H1 (cell line): ENCODE results near the gene DENND6B. TPM values are rescaled to one million over a fixed set of nuclear protein-coding genes. Genes with fewer than 3 reads are reported as not detected.

Source experiments
- CTCF ChIA-PET: fragments of 300-600 bp; sonication (Branson Sonifier 250); formaldehyde crosslinking; loops from one replicate; lab custom pipeline; 2021; ENCODE audit not compliant: partially characterized antibody; lab: Charles Lee
- POLR2A ChIA-PET: fragments of 300-600 bp; sonication (Branson Sonifier 250); formaldehyde crosslinking; loops from one replicate; lab custom pipeline; 2021; ENCODE audit warnings: inconsistent platforms; ENCODE audit not compliant: partially characterized antibody; lab: Charles Lee
- DNase-seq, 2 experiments: peaks; one replicate each; pipeline versions ENCODE4 v3.0.0 to v3.0.0-alpha.2; 2010 to 2022; ENCODE audit warnings: low spot score in 2 of 2, low read depth in 1 of 2, mixed read lengths in 1 of 2
- FAIRE-seq: peaks from 2 replicates; lab custom pipeline; 2011; peaks lifted over from hg19 to GRCh38; lab: Jason Lieb, UNC
- H2AFZ ChIP-seq: 2 replicates; pipeline ENCODE4 v1.8.1; 2012; ENCODE audit warnings: low read length, inconsistent platforms
- H2AK5ac ChIP-seq: 2 replicates; pipeline ENCODE4 v1.6.1; 2013; ENCODE audit warnings: low read depth, low read length
- H2BK120ac ChIP-seq: replicated peaks from 2 replicates; pipeline ENCODE3; 2013; ENCODE audit warnings: low read depth, low read length, inconsistent platforms
- H2BK12ac ChIP-seq: 2 replicates; pipeline ENCODE4 v1.6.1; 2013; ENCODE audit warnings: low read depth, low read length
- H2BK15ac ChIP-seq: 2 replicates; pipeline ENCODE4 v1.6.1; 2013; ENCODE audit warnings: low read length
- H2BK20ac ChIP-seq: 2 replicates; pipeline ENCODE4 v1.6.1; 2013; ENCODE audit warnings: low read length
- H2BK5ac ChIP-seq: 2 replicates; pipeline ENCODE4 v1.6.1; 2013; ENCODE audit warnings: low read depth, low read length
- H3K14ac ChIP-seq: 2 replicates; pipeline ENCODE4 v1.6.1; 2013; ENCODE audit warnings: inconsistent platforms; ENCODE audit not compliant: insufficient read length
- H3K18ac ChIP-seq: 2 replicates; pipeline ENCODE4 v1.6.1; 2013; ENCODE audit warnings: low read length; ENCODE audit errors: extremely low read depth
- H3K23ac ChIP-seq: 2 replicates; pipeline ENCODE4 v1.6.1; 2013; ENCODE audit warnings: inconsistent platforms; ENCODE audit not compliant: insufficient read length
- H3K23me2 ChIP-seq: 2 replicates; pipeline ENCODE4 v1.6.1; 2013; ENCODE audit warnings: low read depth, low read length
- H3K27ac ChIP-seq: 2 replicates; pipeline ENCODE4 v1.6.1; 2011; ENCODE audit warnings: low read depth, low read length, inconsistent platforms
- H3K27me3 ChIP-seq, 4 experiments: replicated peaks in 1 of 4; 1 replicate in 1 of 4; 2 replicates in 3 of 4; pipeline versions ENCODE4 v1.6.1 to v1.8.1; 2011 to 2013; ENCODE audit warnings: low read length in 3 of 4, mild to moderate bottlenecking in 3 of 4, inconsistent platforms in 2 of 4, mixed read lengths in 2 of 4, moderate library complexity in 1 of 4; ENCODE audit not compliant: control insufficient read depth in 3 of 4, insufficient read depth in 3 of 4; ENCODE audit errors: extremely low read depth in 1 of 4
- H3K36me3 ChIP-seq, 4 experiments: 2 replicates each; pipeline versions ENCODE4 v1.6.1 to v1.8.1; 2011 to 2013; ENCODE audit warnings: mild to moderate bottlenecking in 4 of 4, low read length in 3 of 4, moderate library complexity in 2 of 4, control low read depth in 1 of 4, inconsistent platforms in 1 of 4; ENCODE audit not compliant: insufficient read depth in 4 of 4, control insufficient read depth in 2 of 4
- H3K4ac ChIP-seq: replicated peaks from 2 replicates; pipeline ENCODE3; 2013; ENCODE audit warnings: low read length, low read depth, mixed read lengths, inconsistent platforms; ENCODE audit not compliant: insufficient read length
- H3K4me1 ChIP-seq, 4 experiments: replicated peaks in 1 of 4; 1 replicate in 1 of 4; 2 replicates in 3 of 4; pipeline versions ENCODE4 v1.6.1 to v1.8.1; 2011 to 2013; ENCODE audit warnings: low read length in 3 of 4, inconsistent platforms in 2 of 4, mixed read lengths in 1 of 4; ENCODE audit not compliant: insufficient read depth in 4 of 4, control insufficient read depth in 3 of 4
- H3K4me2 ChIP-seq, 2 experiments: 2 replicates each; pipeline versions ENCODE4 v1.6.1 to v1.8.1; 2011 to 2013; ENCODE audit warnings: low read depth in 2 of 2, low read length in 2 of 2, control low read depth in 1 of 2, inconsistent platforms in 1 of 2, mild to moderate bottlenecking in 1 of 2; ENCODE audit not compliant: insufficient read depth in 1 of 2
- H3K4me3 ChIP-seq, 4 experiments: fragments of 200-600, 300-600 bp in 1 of 4; sonication (generic), shearing (Covaris generic), sonication (Bioruptor Twin) in 1 of 4; 2 replicates each; pipeline versions ENCODE4 v1.5.1 to v1.8.1; 2011 to 2016; ENCODE audit warnings: low read length in 4 of 4, low read depth in 3 of 4, control low read depth in 2 of 4, inconsistent platforms in 2 of 4, mild to moderate bottlenecking in 2 of 4, mixed read lengths in 1 of 4, moderate library complexity in 1 of 4; ENCODE audit not compliant: insufficient read depth in 2 of 4; ENCODE audit errors: extremely low read depth in 1 of 4
- H3K56ac ChIP-seq: replicated peaks from 2 replicates; pipeline ENCODE3; 2013; ENCODE audit warnings: low read depth, mild to moderate bottlenecking, mixed read lengths, low read length, inconsistent platforms; ENCODE audit not compliant: insufficient read length
- H3K79me1 ChIP-seq: 2 replicates; pipeline ENCODE4 v1.6.1; 2013; ENCODE audit warnings: low read depth, low read length, control low read depth
- H3K79me2 ChIP-seq, 2 experiments: 2 replicates each; pipeline versions ENCODE4 v1.6.1 to v1.8.1; 2012 to 2013; ENCODE audit warnings: low read length in 2 of 2, mild to moderate bottlenecking in 2 of 2, inconsistent platforms in 1 of 2; ENCODE audit not compliant: insufficient read depth in 2 of 2, control insufficient read depth in 1 of 2
- H3K9ac ChIP-seq, 4 experiments: replicated peaks in 1 of 4; 1 replicate in 1 of 4; 2 replicates in 3 of 4; pipeline versions ENCODE4 v1.6.1 to v1.8.1; 2011 to 2013; ENCODE audit warnings: low read depth in 3 of 4, low read length in 3 of 4, control low read depth in 2 of 4, mild to moderate bottlenecking in 2 of 4, moderate library complexity in 2 of 4, inconsistent platforms in 1 of 4; ENCODE audit errors: extremely low read depth in 1 of 4
- H3K9me3 ChIP-seq, 2 experiments: 2 replicates each; pipeline versions ENCODE4 v1.6.1 to v1.8.1; 2012 to 2013; ENCODE audit warnings: mild to moderate bottlenecking in 2 of 2, moderate library complexity in 2 of 2, control low read depth in 1 of 2, inconsistent platforms in 1 of 2, low read depth in 1 of 2, low read length in 1 of 2, mixed read lengths in 1 of 2; ENCODE audit not compliant: insufficient read depth in 2 of 2
- H4K20me1 ChIP-seq, 2 experiments: replicated peaks in 1 of 2; 2 replicates each; pipeline versions ENCODE3 to v1.8.1; 2011 to 2013; ENCODE audit warnings: inconsistent platforms in 2 of 2, low read length in 2 of 2, mild to moderate bottlenecking in 1 of 2; ENCODE audit not compliant: insufficient read depth in 2 of 2, control insufficient read depth in 1 of 2
- H4K5ac ChIP-seq: 2 replicates; pipeline ENCODE4 v1.6.1; 2013; ENCODE audit warnings: low read length, low read depth, mixed read lengths, inconsistent platforms; ENCODE audit not compliant: insufficient read length
- H4K8ac ChIP-seq: 2 replicates; pipeline ENCODE4 v1.8.0; 2013; ENCODE audit warnings: mild to moderate bottlenecking, moderate library complexity, low read length, inconsistent platforms; ENCODE audit not compliant: insufficient read depth; ENCODE audit errors: extremely low read depth
- H4K91ac ChIP-seq: replicated peaks from 2 replicates; pipeline ENCODE3; 2013; ENCODE audit warnings: low read length, mixed read lengths, inconsistent platforms; ENCODE audit not compliant: insufficient read length
- ASH2L ChIP-seq: fragments of 200-600, 300-600 bp; sonication (generic); IDR thresholded peaks from one replicate; pipeline ENCODE4 v1.7.1; 2017; ENCODE audit warnings: low read length
- CBX8 ChIP-seq: fragments of 300-800, 300-1000 bp; sonication (generic); IDR thresholded peaks from 2 replicates; pipeline ENCODE4 v1.7.1; 2016; ENCODE audit warnings: low read depth, low read length, borderline replicate concordance
- GABPA ChIP-seq: IDR thresholded peaks from 2 replicates; pipeline ENCODE4 v1.6.1; 2011; ENCODE audit warnings: mild to moderate bottlenecking, low read length, moderate library complexity, borderline replicate concordance; ENCODE audit not compliant: insufficient read depth
- KDM1A ChIP-seq: fragments of 200-600, 300-600 bp; sonication (generic); IDR thresholded peaks from 2 replicates; pipeline ENCODE4 v1.7.1; 2016; ENCODE audit warnings: mild to moderate bottlenecking, low read length, borderline replicate concordance
- MAFK ChIP-seq: IDR thresholded peaks from 2 replicates; pipeline ENCODE4 v1.6.1; 2012; ENCODE audit warnings: low read depth, mild to moderate bottlenecking, improper control_type of control experiment, low read length
- NANOG ChIP-seq: IDR thresholded peaks from 2 replicates; pipeline ENCODE4 v1.6.1; 2011; ENCODE audit warnings: low read length, low read depth, mild to moderate bottlenecking, inconsistent platforms; ENCODE audit not compliant: insufficient read depth, poor library complexity, severe bottlenecking
- RBBP5 ChIP-seq: IDR thresholded peaks from 2 replicates; pipeline ENCODE4 v1.7.1; 2012; ENCODE audit warnings: low read depth, mild to moderate bottlenecking, inconsistent platforms, low read length, moderate library complexity, borderline replicate concordance
- SIRT6 ChIP-seq: IDR thresholded peaks from one replicate; pipeline ENCODE4 v1.7.1; 2012; ENCODE audit warnings: low read length, inconsistent platforms
- SIX5 ChIP-seq: IDR thresholded peaks from 2 replicates; pipeline ENCODE4 v1.6.1; 2011; ENCODE audit warnings: mild to moderate bottlenecking, low read depth, low read length
- SP2 ChIP-seq: IDR thresholded peaks from 2 replicates; pipeline ENCODE4 v1.6.1; 2012; ENCODE audit warnings: mild to moderate bottlenecking, low read length, inconsistent platforms
- SRF ChIP-seq: IDR thresholded peaks from 2 replicates; pipeline ENCODE4 v1.6.1; 2011; ENCODE audit warnings: mild to moderate bottlenecking, low read depth, low read length, moderate library complexity
- WGBS, 2 experiments: shearing (Covaris generic) in 1 of 2; methylation state at CpG; one replicate each; pipeline versions ENCODE4 v1.1.6 to v1.1.7; 2013 to 2015; ENCODE audit warnings: low lambda C conversion rate in 2 of 2, mixed read lengths in 2 of 2, inconsistent platforms in 1 of 2, low coverage in 1 of 2, missing lambda C conversion rate in 1 of 2; ENCODE audit not compliant: insufficient replicate concordance in 2 of 2, insufficient coverage in 1 of 2, insufficient read length in 1 of 2; ENCODE audit errors: extremely low coverage in 1 of 2, missing lambda C conversion rate in 1 of 2; 5-methylcytosine and 5-hydroxymethylcytosine counted together
- polyA plus RNA-seq, 7 experiments: library from polyadenylated mRNA; depleted of rRNA in 3 of 7; stranded (reverse) in 5 of 7; unstranded in 2 of 7; fragments of >200 nt in 5 of 7; fragments of 200-250 nt in 2 of 7; gene quantifications; 1 replicate in 5 of 7; 2 replicates in 1 of 7; 4 replicates in 1 of 7; pipeline versions ENCODE4 v1.2.1 to v1.2.3, GENCODE V29; 2011 to 2013; ENCODE audit warnings: missing spikeins in 2 of 7, mixed read lengths in 2 of 7
- total RNA-seq: library from RNA; stranded (reverse); fragmentation: NEBNext Ultra II Directional; extraction: Animal tissue kit (Norgen Biotek cat#: 25700); gene quantifications from 2 replicates; pipeline ENCODE4 v1.2.1, GENCODE V29; 2021

Gene DENND6B
- total and polyA plus RNA-seq, 2 of the 8 experiments (the other 6 are each of a cell fraction or from before 2014, with no cell fraction given), result 1.1 to 1.9 TPM

DNA sequence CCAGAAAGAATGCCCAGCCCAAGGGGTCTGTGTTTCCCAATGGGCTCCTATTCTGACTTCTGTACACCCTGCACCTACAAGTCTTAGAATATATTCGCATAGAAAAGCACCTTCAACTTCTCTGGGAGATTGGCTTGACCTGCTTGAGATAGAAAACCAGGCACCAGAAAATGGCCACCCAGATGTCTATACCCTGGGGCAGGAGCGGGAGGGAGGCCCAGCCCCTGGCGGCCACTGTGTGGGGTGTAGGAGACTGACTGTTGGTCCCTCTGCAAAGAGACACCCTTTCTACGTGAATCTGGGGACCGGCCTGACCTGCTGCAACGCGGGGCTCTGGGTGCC, 8.5 kb downstream of the DENND6B start:
- POLR2A ChIA-PET, result interaction anchor here (0.8 kb wide), 1 partner anchor 62 kb away, joined by 3 read pairs; no protein-coding TSS in a partner anchor
- Histone ChIP-seq H2BK15ac (no peak overlapping the region), H4K20me1 (no peaks in the 10 kb centered on the region)

More for the DNA sequence above, 8.5 kb downstream of the DENND6B start:
- no peak overlapping the region for H3K27ac ChIP-seq
- no peak overlapping the region for H3K4ac ChIP-seq
- DNase-seq (no peak), FAIRE-seq (no peak)
- no peak overlapping the region for H2BK120ac ChIP-seq
- no peak overlapping the region for H4K8ac ChIP-seq
- H3K4me1 ChIP-seq, result peaks cover 0 to 10% (median 4%) of the 10 kb centered on the region in 4 experiments; a peak in 3 of 7 replicates
- TF ChIP-seq KDM1A (no peak), ASH2L (no peak), SP2 (no peak), RBBP5 (no peak), CBX8 (no peak), SIX5 (no peak), GABPA (no peak), SIRT6 (no peak), NANOG (no peak), SRF (no peak), MAFK (no peak)
- TF ChIP-seq, all 59 proteins: peak for 0
- Histone ChIP-seq H4K5ac (no peak overlapping the region), H3K14ac (no peak overlapping the region), H3K27me3 (no peaks in the 10 kb centered on the region), H2BK5ac (no peak overlapping the region), H2BK12ac (no peak overlapping the region), H3K23me2 (no peaks in the 10 kb centered on the region; the same call in 1 of the 2 replicates), H2AK5ac (no peak overlapping the region), H2AFZ (no peak overlapping the region), H2BK20ac (no peak overlapping the region), H3K23ac (no peak overlapping the region), H3K79me2 (no peaks in the 10 kb centered on the region), H3K79me1 (no peaks in the 10 kb centered on the region), H3K56ac (no peak overlapping the region), H3K4me2 (no peak overlapping the region), H3K18ac (no peak overlapping the region), H3K9ac (no peak overlapping the region), H4K91ac (no peak overlapping the region), H3K4me3 (no peak overlapping the region), H3K9me3 (no peaks in the 10 kb centered on the region), H3K36me3 (no peaks in the 10 kb centered on the region)
- CTCF ChIA-PET, result interaction anchor here (1.1 to 1.7 kb wide), 6 partner anchors 8 to 66 kb away, joined by 3 to 8 read pairs (median 5); partner anchors contain the start of gene DENND6B
- WGBS, 2 experiments, result 70% methylated on average over 7 of the region's 7 CpGs; no CpG with 5 or more reads in 1 of the 2 experiments
